Activated T-cell treated with anti-CD3 and anti-CD28 coated beads, Interleukin-2, amount 50 U/mL, for 72 hours (primary cell): Measurements from ENCODE around the gene GORASP2. TPM values are rescaled to one million over a fixed set of nuclear protein-coding genes. Genes with fewer than 3 reads are reported as not detected.

Experiments
- ATAC-seq, 2 donors: fragments of 150-1000 bp; cut with Tn5 transposase; replicated peaks in 1 of 2; 2 replicates each; pipeline ENCODE4 v1.10.0; 2021; ENCODE audit warnings: moderate library complexity in 2 of 2, mild to moderate bottlenecking in 1 of 2
- DNase-seq, 2 donors: peaks; one replicate each; pipeline ENCODE4 v3.0.0; 2021 to 2022; ENCODE audit warnings: mixed read lengths in 1 of 2
- H3K27ac Mint-ChIP-seq: one replicate; pipeline ENCODE4 v1.8.0; 2022; ENCODE audit warnings: mild to moderate bottlenecking, moderate library complexity, mixed read lengths
- H3K27me3 Mint-ChIP-seq: one replicate; pipeline ENCODE4 v1.8.0; 2022; ENCODE audit warnings: low read depth, mixed read lengths
- H3K36me3 Mint-ChIP-seq, 2 donors: one replicate each; pipeline ENCODE4 v1.8.0; 2022; ENCODE audit warnings: mixed read lengths in 2 of 2, mild to moderate bottlenecking in 1 of 2; ENCODE audit not compliant: insufficient read depth in 2 of 2
- H3K4me1 Mint-ChIP-seq: one replicate; pipeline ENCODE4 v1.8.0; 2022; ENCODE audit warnings: low read depth, mixed read lengths
- H3K4me3 Mint-ChIP-seq, 2 donors: one replicate each; pipeline ENCODE4 v1.8.0; 2022; ENCODE audit warnings: mild to moderate bottlenecking in 2 of 2, mixed read lengths in 2 of 2, moderate library complexity in 2 of 2
- H3K9me3 Mint-ChIP-seq, 2 donors: one replicate each; pipeline ENCODE4 v1.8.0; 2022; ENCODE audit warnings: mixed read lengths in 2 of 2
- total RNA-seq, 2 donors: library from RNA; stranded (reverse); gene quantifications; one replicate each; pipeline ENCODE4 v1.2.3, GENCODE V29; 2022

Gene GORASP2
- total RNA-seq, 2 donors from 2014 or later: 86.8 to 90.4 TPM

GRCh38 chr2:170953941-170954340 lies 24.9 kb downstream of the GORASP2 start:
- Mint-ChIP-seq H3K27me3 (no peaks in the 10 kb centered on the region), H3K4me1 (no peaks in the 10 kb centered on the region), H3K27ac (no peak overlapping the region), H3K36me3 (peaks cover 16 to 52% of the 10 kb centered on the region in 2 donors), H3K4me3 (no peak overlapping the region), H3K9me3 (no peaks in the 10 kb centered on the region)
- no peak for ATAC-seq
- no peak for DNase-seq

GRCh38 chr2:170963386-170963785 lies 34.3 kb downstream of the GORASP2 start:
- Mint-ChIP-seq H3K27me3 (no peaks in the 10 kb centered on the region), H3K4me3 (no peak overlapping the region), H3K36me3 (peaks cover 7 to 16% of the 10 kb centered on the region in 2 donors), H3K27ac (no peak overlapping the region), H3K4me1 (no peaks in the 10 kb centered on the region), H3K9me3 (no peaks in the 10 kb centered on the region)
- ATAC-seq (no peak), DNase-seq (no peak)

DNA sequence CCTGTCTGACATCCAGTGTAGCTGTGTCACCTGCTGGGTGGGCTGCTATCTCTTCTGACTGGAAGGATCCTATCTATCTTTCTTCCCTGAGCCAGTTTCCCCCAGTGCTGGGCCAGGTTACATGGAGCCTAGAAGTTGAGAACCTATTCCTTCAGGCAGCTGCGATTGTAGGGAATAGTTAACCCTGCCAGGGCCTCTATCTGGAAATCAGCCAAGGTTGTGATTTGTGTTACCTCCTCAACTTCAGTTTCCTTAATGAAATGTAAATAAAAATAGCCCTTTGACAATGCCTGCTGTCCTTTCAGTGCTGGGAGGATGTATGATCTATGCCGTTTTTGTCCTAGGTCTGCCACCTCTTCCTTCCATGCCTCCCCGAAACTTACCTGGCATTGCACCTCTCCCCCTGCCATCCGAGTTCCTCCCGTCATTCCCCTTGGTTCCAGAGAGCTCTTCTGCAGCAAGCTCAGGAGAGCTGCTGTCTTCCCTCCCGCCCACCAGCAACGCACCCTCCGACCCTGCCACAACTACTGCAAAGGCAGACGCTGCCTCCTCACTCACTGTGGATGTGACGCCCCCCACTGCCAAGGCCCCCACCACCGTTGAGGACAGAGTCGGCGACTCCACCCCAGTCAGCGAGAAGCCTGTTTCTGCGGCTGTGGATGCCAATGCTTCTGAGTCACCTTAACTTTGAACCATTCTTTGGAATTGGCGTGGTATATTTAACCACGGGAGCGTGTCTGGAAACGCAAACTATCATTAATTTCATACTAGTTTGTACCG lies 36.6 kb downstream of the GORASP2 start:
- H3K36me3 Mint-ChIP-seq: peaks cover 5 to 9% of the 10 kb centered on the region in 2 donors
- DNase-seq (no peak), ATAC-seq (no peak)
- no peak overlapping the region for H3K27ac Mint-ChIP-seq
- H3K27me3 Mint-ChIP-seq: no peaks in the 10 kb centered on the region
- H3K4me3 Mint-ChIP-seq: no peak overlapping the region
- H3K4me1 Mint-ChIP-seq: no peaks in the 10 kb centered on the region
- H3K9me3 Mint-ChIP-seq: no peaks in the 10 kb centered on the region

DNA sequence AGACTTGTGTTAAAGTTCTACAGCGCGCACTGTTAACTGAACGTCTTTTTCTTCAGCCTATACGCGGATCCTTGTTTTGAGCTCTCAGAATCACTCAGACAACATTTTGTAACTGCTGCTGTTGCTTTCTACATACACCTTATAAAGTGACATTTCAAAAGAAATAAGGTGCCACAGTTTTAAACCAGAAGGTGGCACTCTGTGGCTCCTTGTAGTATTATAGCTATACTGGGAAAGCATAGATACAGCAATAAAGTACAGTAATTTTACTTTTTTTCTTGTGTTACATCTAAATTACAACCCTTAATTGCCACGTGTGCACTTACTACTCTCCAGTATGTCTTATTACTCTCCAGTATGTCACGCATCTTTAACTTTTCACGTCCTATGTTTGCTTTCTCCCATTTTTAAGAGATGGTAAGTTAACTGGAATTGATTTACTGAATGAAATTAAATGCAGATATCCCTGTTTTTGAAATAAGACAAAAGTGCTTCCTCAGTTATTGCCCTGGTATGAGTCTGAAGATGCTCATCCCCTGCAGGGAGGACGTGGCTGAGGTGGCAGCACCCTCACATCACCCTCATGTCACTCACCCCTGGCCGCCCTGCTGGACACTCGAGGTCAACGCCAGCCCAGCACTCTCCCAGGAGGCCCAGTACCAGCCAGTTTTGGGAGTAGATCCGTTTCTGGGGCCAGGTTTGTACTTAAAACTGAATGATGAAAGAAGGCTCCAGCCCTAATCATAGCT lies 37.8 kb downstream of the GORASP2 start:
- Mint-ChIP-seq H3K4me1 (no peaks in the 10 kb centered on the region), H3K27me3 (no peaks in the 10 kb centered on the region), H3K27ac (no peak overlapping the region), H3K9me3 (no peaks in the 10 kb centered on the region), H3K36me3 (peaks cover 5 to 9% of the 10 kb centered on the region in 2 donors), H3K4me3 (no peak overlapping the region)
- DNase-seq: peak in 1 of 2 donors; percentile 27
- peak in 1 of 2 donors; percentile 40 for ATAC-seq

DNA sequence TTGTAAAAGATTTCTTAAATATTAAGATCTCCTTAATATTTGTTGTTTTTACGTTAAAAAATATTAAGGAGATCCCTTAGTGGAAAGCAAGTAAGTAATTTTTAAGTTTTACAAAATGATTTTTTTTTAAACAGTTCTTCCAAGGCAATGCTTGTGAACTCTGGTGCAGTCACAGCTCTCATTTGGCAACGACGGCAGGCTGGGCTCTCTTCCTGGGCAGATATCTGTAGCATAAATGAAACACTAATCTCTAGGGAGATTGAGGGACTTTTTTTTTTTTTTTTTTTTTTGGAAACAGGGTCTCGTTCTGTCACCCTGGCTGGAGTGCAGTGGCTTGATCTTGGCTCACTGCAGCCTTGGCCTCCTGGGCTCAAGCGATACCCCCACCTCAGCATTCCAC lies 38.5 kb downstream of the GORASP2 start:
- H3K9me3 Mint-ChIP-seq: no peaks in the 10 kb centered on the region
- H3K27me3 Mint-ChIP-seq: no peaks in the 10 kb centered on the region
- H3K36me3 Mint-ChIP-seq: peaks cover 4 to 5% of the 10 kb centered on the region in 2 donors
- H3K4me1 Mint-ChIP-seq: peaks cover 5% of the 10 kb centered on the region
- DNase-seq (no peak), ATAC-seq (no peak)
- no peak overlapping the region for H3K4me3 Mint-ChIP-seq
- H3K27ac Mint-ChIP-seq: no peak overlapping the region

DNA sequence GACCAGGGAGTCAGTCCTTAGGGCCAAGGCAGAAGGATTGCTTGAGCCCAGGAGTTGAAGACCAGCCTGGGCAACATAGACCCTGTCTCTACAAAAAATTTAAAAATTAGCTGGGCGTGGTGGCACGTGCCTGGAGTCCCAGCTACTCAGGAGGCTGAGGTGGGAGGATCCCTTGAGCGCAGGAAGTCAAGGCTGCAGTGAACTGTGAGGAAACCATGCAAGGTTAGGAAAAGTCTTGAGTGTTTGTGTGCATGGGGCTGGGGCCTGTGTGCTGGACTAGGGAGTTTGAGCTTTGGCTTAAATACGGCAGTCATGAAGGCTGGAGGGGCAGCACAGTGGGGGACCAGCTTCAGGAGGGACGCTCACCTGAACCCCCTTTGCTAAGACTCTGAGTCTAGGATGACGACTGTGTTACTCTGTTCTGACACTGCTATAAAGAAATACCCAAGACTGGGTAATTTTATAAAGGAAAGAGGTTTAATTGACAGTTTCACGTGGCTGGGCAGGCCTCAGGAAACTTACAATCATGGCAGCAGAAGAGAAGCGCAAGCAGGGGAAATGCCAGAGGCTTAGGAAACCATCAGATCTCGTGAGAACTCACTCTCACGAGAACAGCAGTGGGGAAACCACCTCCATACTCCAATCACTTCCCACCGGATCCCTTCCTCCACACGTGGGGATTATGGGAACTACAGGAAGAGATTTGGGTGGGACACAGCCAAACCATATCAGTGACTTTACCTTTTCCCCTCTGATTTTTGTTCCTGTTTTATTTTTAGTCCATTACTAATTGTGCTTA lies 39.4 kb downstream of the GORASP2 start:
- Mint-ChIP-seq H3K27me3 (no peaks in the 10 kb centered on the region), H3K36me3 (peaks cover 1 to 5% of the 10 kb centered on the region in 2 donors), H3K4me1 (peaks cover 12% of the 10 kb centered on the region), H3K4me3 (no peak overlapping the region), H3K27ac (peak overlapping the region; percentile 24), H3K9me3 (no peaks in the 10 kb centered on the region)
- DNase-seq (no peak), ATAC-seq (no peak)

DNA sequence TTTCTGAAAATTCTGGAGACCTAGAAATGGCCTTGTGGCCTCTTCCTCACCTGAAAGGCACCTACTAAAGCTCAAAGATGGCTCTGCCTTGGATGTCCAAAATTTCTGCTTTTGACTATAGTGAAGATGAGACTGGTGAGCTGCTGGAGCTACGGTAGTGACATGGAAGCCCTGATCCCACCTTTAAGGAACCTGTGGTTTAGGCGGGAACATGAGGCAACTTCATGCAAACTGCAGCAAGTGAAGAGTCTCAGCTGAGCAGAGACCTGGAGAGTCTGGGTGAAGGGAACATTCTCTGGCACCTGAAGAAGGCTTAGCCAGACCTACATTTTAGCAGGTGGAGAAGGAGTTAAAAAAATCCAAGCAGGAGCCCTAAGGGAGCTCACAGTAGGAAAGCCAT lies 40.0 kb downstream of the GORASP2 start:
- no peak for DNase-seq
- ATAC-seq: no peak
- Mint-ChIP-seq H3K9me3 (no peaks in the 10 kb centered on the region), H3K36me3 (peaks cover 1 to 5% of the 10 kb centered on the region in 2 donors), H3K4me3 (no peak overlapping the region), H3K27ac (peak overlapping the region; percentile 24), H3K4me1 (peaks cover 15% of the 10 kb centered on the region), H3K27me3 (no peaks in the 10 kb centered on the region)

DNA sequence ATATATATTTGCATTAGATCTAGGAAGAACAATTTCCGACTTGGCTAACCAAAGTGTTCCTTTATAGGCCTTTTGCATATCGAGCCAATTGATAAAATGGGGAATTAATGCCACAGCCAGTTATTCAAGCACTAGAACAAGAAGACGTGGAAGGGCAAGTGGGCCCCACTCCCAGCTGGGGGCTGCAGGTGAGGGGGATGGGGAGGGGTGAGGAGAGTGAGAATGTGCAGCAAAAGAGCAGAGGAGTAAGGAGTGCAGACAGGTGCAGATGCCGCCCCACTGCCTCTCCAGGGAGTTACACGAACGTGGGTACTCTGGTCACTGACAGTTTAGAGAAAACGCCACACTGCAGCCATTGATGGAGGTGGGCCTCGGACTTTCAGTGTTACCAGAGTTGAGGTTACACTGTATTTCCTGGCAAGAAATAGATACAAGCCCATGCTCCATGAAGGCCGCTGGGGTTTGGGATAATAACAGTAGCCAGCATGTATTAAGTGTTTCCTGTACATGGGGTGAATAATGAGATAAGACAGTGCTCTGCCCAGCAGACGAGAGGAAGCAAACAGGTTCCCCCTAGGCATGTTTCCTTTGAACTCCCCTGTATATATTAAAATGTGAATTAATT lies 40.9 kb downstream of the GORASP2 start:
- no peaks in the 10 kb centered on the region for H3K9me3 Mint-ChIP-seq
- no peak for DNase-seq
- ATAC-seq: no peak
- H3K27ac Mint-ChIP-seq: no peak overlapping the region
- no peak overlapping the region for H3K4me3 Mint-ChIP-seq
- H3K27me3 Mint-ChIP-seq: no peaks in the 10 kb centered on the region
- peaks cover 0 to 3% of the 10 kb centered on the region in 2 donors for H3K36me3 Mint-ChIP-seq
- peaks cover 20% of the 10 kb centered on the region for H3K4me1 Mint-ChIP-seq

DNA sequence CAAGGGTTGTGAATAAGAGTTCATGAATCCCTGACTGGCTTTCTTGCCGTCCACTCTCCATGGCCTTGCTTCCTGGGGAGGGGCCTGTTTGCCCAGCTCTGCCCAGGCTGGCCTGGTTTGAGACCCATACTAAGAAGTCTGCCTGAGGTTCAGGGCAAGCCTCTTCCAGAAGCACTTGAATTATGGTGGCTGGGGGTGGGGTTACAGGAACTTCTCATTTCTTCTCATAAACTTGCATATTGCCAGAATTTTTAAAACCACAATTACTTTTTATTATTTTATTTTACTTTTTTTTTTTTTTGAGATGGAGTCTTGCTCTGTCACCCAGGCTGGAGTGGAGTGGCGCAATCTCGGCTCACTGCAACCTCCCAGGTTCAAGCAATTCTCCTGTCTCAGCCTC lies 42.0 kb downstream of the GORASP2 start:
- ATAC-seq (no peak), DNase-seq (no peak)
- Mint-ChIP-seq H3K27ac (no peak overlapping the region), H3K36me3 (peaks cover 0 to 2% of the 10 kb centered on the region in 2 donors), H3K27me3 (no peaks in the 10 kb centered on the region), H3K4me3 (no peak overlapping the region), H3K4me1 (peaks cover 20% of the 10 kb centered on the region), H3K9me3 (no peaks in the 10 kb centered on the region)

DNA sequence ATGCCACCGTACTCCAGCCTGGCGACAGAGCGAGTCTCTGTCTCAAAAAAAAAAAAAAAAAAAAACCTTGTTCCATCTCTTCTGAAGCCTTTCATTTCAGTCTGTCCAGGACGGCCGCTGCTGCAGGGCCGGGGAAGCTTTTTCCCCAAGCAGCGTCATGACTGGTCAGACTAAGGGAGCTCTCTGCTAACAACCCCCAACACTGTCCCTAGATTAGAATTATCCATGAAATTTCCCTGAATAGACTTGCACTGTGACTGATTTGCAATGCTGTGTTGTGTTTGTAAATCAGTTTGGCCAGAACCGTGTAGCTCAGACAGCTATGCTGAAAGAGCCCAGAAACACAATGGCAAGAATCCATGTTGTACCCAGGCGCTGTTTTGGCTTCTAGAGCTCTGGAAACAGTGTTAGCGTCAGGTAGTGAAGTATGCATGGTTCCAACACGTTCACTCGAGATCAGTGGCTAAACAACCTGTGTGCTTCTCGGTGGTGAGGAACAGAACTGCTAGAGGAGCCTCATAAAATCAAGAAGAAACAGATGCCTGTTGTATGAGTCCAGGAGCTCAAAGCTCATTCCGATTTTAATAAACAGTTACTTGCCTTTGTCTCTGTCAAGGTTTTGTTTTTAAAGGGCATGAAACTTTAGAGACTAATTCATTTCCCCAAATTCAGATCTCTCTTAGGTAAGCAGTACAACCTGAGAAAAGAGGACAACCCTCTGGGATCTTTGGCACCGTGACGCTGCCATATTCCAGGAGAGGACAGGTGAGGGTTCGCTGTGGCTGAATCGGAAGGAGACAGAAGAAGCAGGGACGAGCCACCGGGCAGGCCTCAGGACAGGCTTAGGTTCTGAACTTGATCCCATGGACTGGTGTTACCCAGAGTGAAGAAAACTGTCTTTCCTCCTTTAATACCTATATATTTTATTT lies 43.5 kb downstream of the GORASP2 start:
- Mint-ChIP-seq H3K36me3 (no peaks in the 10 kb centered on the region), H3K4me1 (peaks cover 20% of the 10 kb centered on the region), H3K9me3 (no peaks in the 10 kb centered on the region), H3K27ac (peak overlapping the region; percentile 83), H3K27me3 (no peaks in the 10 kb centered on the region), H3K4me3 (peak overlapping the region; percentile 60 to 68)
- DNase-seq (no peak), ATAC-seq (peak in 1 of 2 donors; percentile 3)

- H3K9me3 Mint-ChIP-seq: no peaks in the 10 kb centered on the region
- ATAC-seq (no peak), DNase-seq (no peak)
- H3K4me1 Mint-ChIP-seq: peaks cover 24% of the 10 kb centered on the region
- H3K27ac Mint-ChIP-seq: peak overlapping the region; percentile 83
- H3K4me3 Mint-ChIP-seq: peak overlapping the region; percentile 60 to 68
- no peaks in the 10 kb centered on the region for H3K36me3 Mint-ChIP-seq
- no peaks in the 10 kb centered on the region for H3K27me3 Mint-ChIP-seq
Measured at GRCh38 chr2:170973225-170973491, 44.1 kb downstream of the GORASP2 start.
